GM21526 (cell line): Measurements from ENCODE around the gene RASL10A.

ENCODE experiments used
- ATAC-seq: cut with Tn5 transposase; IDR thresholded peaks from one replicate; pipeline ENCODE4 v1.9.1; 2021; ENCODE audit warnings: moderate library complexity; ENCODE audit not compliant: unreplicated experiment, low FRiP score

Gene RASL10A

GRCh38 chr22:29325356-29325755 lies 9.9 kb upstream of the RASL10A start:
- ATAC-seq: no peak

GRCh38 chr22:29323641-29324040 lies 8.1 kb upstream of the RASL10A start:
- no peak for ATAC-seq

GRCh38 chr22:29320546-29320945 lies 5.0 kb upstream of the RASL10A start:
- ATAC-seq: no peak

GRCh38 chr22:29319072-29319471 lies 3.6 kb upstream of the RASL10A start:
- ATAC-seq: no peak

- ATAC-seq: no peak
These were observed 2.4 kb upstream of the RASL10A start for GRCh38 chr22:29317827-29318454.

GRCh38 chr22:29316141-29316828 lies 788 bp upstream of the RASL10A start:
- no peak for ATAC-seq

GRCh38 chr22:29314537-29315285 lies 786 bp downstream of the RASL10A start:
- ATAC-seq: no peak

GRCh38 chr22:29313576-29314466 lies 1.7 kb downstream of the RASL10A start:
- no peak for ATAC-seq

GRCh38 chr22:29313126-29313575 lies 2.3 kb downstream of the RASL10A start:
- ATAC-seq: no peak

GRCh38 chr22:29312218-29313125 lies 3.0 kb downstream of the RASL10A start:
- ATAC-seq: no peak

GRCh38 chr22:29311464-29312217 lies 3.9 kb downstream of the RASL10A start:
- ATAC-seq: no peak

GRCh38 chr22:29310863-29311339 lies 4.6 kb downstream of the RASL10A start:
- no peak for ATAC-seq

- ATAC-seq: no peak
These were observed 5.2 kb downstream of the RASL10A start for GRCh38 chr22:29310065-29310862.

- ATAC-seq: no peak
These were observed 6.0 kb downstream of the RASL10A start for GRCh38 chr22:29309332-29310064.

GRCh38 chr22:29308791-29309262 lies 6.7 kb downstream of the RASL10A start:
- no peak for ATAC-seq

- no peak for ATAC-seq
These were observed 7.2 kb downstream of the RASL10A start for GRCh38 chr22:29308148-29308790.
